Endothelial cell of umbilical vein (primary cell): ENCODE data around the gene PSMA7. TPM values are rescaled to one million over a fixed set of nuclear protein-coding genes. Genes with fewer than 3 reads are reported as not detected.

Source experiments
- BruUV-seq: library from RNA; stranded (reverse); fragments of 400-500 nt; replicated peaks from 2 replicates; lab custom pipeline; 2021; lab: Mats Ljungman, UMichigan
- CTCF ChIA-PET: fragments of 300-600, 350-600 bp; sonication (Branson Sonifier 250); formaldehyde crosslinking; loops from one replicate; lab custom pipeline; 2021; ENCODE audit warnings: antibody characterized with exemption, inconsistent platforms; lab: Charles Lee
- POLR2A ChIA-PET: fragments of 300-600, 350-600 bp; sonication (Branson Sonifier 250); formaldehyde crosslinking; loops from one replicate; lab custom pipeline; 2021; ENCODE audit warnings: antibody characterized with exemption, inconsistent platforms; lab: Charles Lee
- DNase-seq: peaks from one replicate; pipeline ENCODE4 v3.0.0-alpha.2; 2011; ENCODE audit warnings: low read depth, low spot score
- FAIRE-seq: peaks from 2 replicates; lab custom pipeline; 2011; peaks lifted over from hg19 to GRCh38; lab: Jason Lieb, UNC
- H2AFZ ChIP-seq: 2 replicates; pipeline ENCODE4 v1.6.0; 2012; ENCODE audit warnings: low read depth, low read length, control low read depth, inconsistent platforms
- H3K27ac ChIP-seq: 2 replicates; pipeline ENCODE4 v1.5.1; 2011; ENCODE audit warnings: low read depth, mild to moderate bottlenecking, control low read depth, low read length, moderate library complexity; ENCODE audit not compliant: insufficient read depth
- H3K27me3 ChIP-seq, 2 experiments: 2 replicates each; pipeline versions ENCODE4 v1.6.0 to v1.6.1; 2011; ENCODE audit warnings: low read length in 2 of 2, mixed read lengths in 1 of 2; ENCODE audit not compliant: control insufficient read depth in 2 of 2, insufficient read depth in 2 of 2
- H3K36me3 ChIP-seq, 2 experiments: 2 replicates in 1 of 2; 3 replicates in 1 of 2; pipeline ENCODE4 v1.5.1; 2011; ENCODE audit warnings: low read length in 2 of 2, mild to moderate bottlenecking in 1 of 2, moderate library complexity in 1 of 2; ENCODE audit not compliant: control insufficient read depth in 2 of 2, insufficient read depth in 2 of 2; ENCODE audit errors: extremely low read depth in 1 of 2
- H3K4me1 ChIP-seq: 3 replicates; pipeline ENCODE4 v1.5.1; 2011; ENCODE audit warnings: mild to moderate bottlenecking, low read length; ENCODE audit not compliant: control insufficient read depth, insufficient read depth; ENCODE audit errors: extremely low read depth
- H3K4me2 ChIP-seq: 2 replicates; pipeline ENCODE4 v1.6.1; 2011; ENCODE audit warnings: low read length, control low read depth, mixed read lengths; ENCODE audit not compliant: insufficient read depth
- H3K4me3 ChIP-seq, 3 experiments: fragments of 200-600 bp in 1 of 3; sonication (generic), shearing (Covaris generic) in 1 of 3; replicated peaks in 1 of 3; 2 replicates each; pipeline ENCODE4 v1.5.1; 2011 to 2016; ENCODE audit warnings: control low read depth in 3 of 3, low read length in 3 of 3, mild to moderate bottlenecking in 2 of 3, inconsistent platforms in 1 of 3, low read depth in 1 of 3, moderate library complexity in 1 of 3; ENCODE audit not compliant: insufficient read depth in 1 of 3
- H3K79me2 ChIP-seq: 2 replicates; pipeline ENCODE4 v1.6.0; 2012; ENCODE audit warnings: low read length, inconsistent platforms; ENCODE audit not compliant: control insufficient read depth, insufficient read depth
- H3K9ac ChIP-seq: replicated peaks from 2 replicates; pipeline ENCODE3; 2011; ENCODE audit warnings: low read length, control low read depth; ENCODE audit not compliant: insufficient read depth; ENCODE audit errors: extremely low read depth
- H3K9me1 ChIP-seq: replicated peaks from 3 replicates; pipeline ENCODE4 v1.6.0; 2011; ENCODE audit warnings: mild to moderate bottlenecking, low read length; ENCODE audit not compliant: control insufficient read depth, insufficient read depth; ENCODE audit errors: extremely low read depth
- H3K9me3 ChIP-seq: replicated peaks from 2 replicates; pipeline ENCODE4 v1.5.1; 2012; ENCODE audit warnings: low read length, inconsistent platforms; ENCODE audit not compliant: control insufficient read depth, insufficient read depth
- H4K20me1 ChIP-seq: replicated peaks from 2 replicates; pipeline ENCODE3; 2011; ENCODE audit warnings: mild to moderate bottlenecking, low read length; ENCODE audit not compliant: control insufficient read depth, insufficient read depth; ENCODE audit errors: extremely low read depth
- CTCF ChIP-seq, 2 donors: IDR thresholded peaks; 1 replicate in 1 of 2; 2 replicates in 1 of 2; pipeline ENCODE4 v1.5.1; 2011; ENCODE audit warnings: low read length in 2 of 2, mild to moderate bottlenecking in 2 of 2, moderate library complexity in 2 of 2, control low read depth in 1 of 2, inconsistent platforms in 1 of 2, low read depth in 1 of 2; ENCODE audit not compliant: insufficient read depth in 1 of 2; ENCODE audit errors: extremely low read depth in 1 of 2
- EZH2 ChIP-seq: IDR thresholded peaks from 2 replicates; pipeline ENCODE4 v1.6.1; 2012; ENCODE audit warnings: borderline replicate concordance, low read depth, mild to moderate bottlenecking, moderate library complexity, low read length, inconsistent platforms; ENCODE audit not compliant: severe bottlenecking
- GATA2 ChIP-seq: IDR thresholded peaks from 2 replicates; pipeline ENCODE4 v1.7.0; 2011; ENCODE audit warnings: low read depth, mild to moderate bottlenecking, moderate library complexity, mixed read lengths, low read length; ENCODE audit not compliant: insufficient read length, insufficient read depth
- JUN ChIP-seq: IDR thresholded peaks from 2 replicates; pipeline ENCODE4 v1.6.1; 2011; ENCODE audit warnings: borderline replicate concordance, low read depth; ENCODE audit not compliant: insufficient read length, insufficient read depth
- MAX ChIP-seq: IDR thresholded peaks from 2 replicates; pipeline ENCODE4 v1.6.1; 2011; ENCODE audit not compliant: insufficient read depth, insufficient read length
- MYC ChIP-seq: IDR thresholded peaks from one replicate; pipeline ENCODE4 v1.6.1; 2011; ENCODE audit warnings: mild to moderate bottlenecking, low read depth, low read length
- POLR2AphosphoS5 ChIP-seq: IDR thresholded peaks from 2 replicates; pipeline ENCODE4 v1.6.1; 2012; ENCODE audit warnings: low read depth, mild to moderate bottlenecking, control low read depth, low read length, moderate library complexity; ENCODE audit not compliant: insufficient read depth
- dilution Hi-C: fragments of 300-500 bp; cut with MboI; formaldehyde crosslinking; loops from one replicate; pipeline ENCODE4 v1.15.0; 2019; ENCODE audit warnings: low sequenced_read_pairs; ENCODE audit not compliant: extremely low pct_ligation_motif_present
- intact Hi-C: fragments of 100-400 bp; cut with micrococcal nuclease; formaldehyde crosslinking; loops from one replicate; pipeline ENCODE4 v1.10.0; 2022
- polyA plus RNA-seq, 4 experiments: library from polyadenylated mRNA; depleted of rRNA in 3 of 4; stranded (reverse) in 3 of 4; unstranded in 1 of 4; fragments of >200 nt; gene quantifications; 2 replicates each; pipeline versions ENCODE4 v1.2.1 to v1.2.3, GENCODE V29; 2011 to 2012; ENCODE audit warnings: missing spikeins in 1 of 4
- total RNA-seq: library from RNA; stranded (reverse); gene quantifications from 2 replicates; pipeline ENCODE4 v1.2.3, GENCODE V29; 2021

Gene PSMA7
- total and polyA plus RNA-seq, 2 donors (not counting 3 experiments of a cell fraction or from before 2014, with no cell fraction given): 393 to 826 TPM

GRCh38 chr20:62170536-62170935 lies 27.3 kb upstream of the PSMA7 start:
- BruUV-seq: no TSS peak
- Histone ChIP-seq H3K9me3 (no peaks in the 10 kb centered on the region), H3K4me3 (no peak overlapping the region), H3K27ac (no peak overlapping the region), H3K36me3 (peaks cover 2 to 25% of the 10 kb centered on the region in 2 experiments), H3K27me3 (no peaks in the 10 kb centered on the region), H3K79me2 (no peaks in the 10 kb centered on the region), H3K4me2 (no peak overlapping the region), H4K20me1 (no peaks in the 10 kb centered on the region), H3K9me1 (no peaks in the 10 kb centered on the region), H3K9ac (no peak overlapping the region), H2AFZ (no peak overlapping the region), H3K4me1 (no peaks in the 10 kb centered on the region)
- dilution Hi-C loops (no loop called here), intact Hi-C loops (no loop called here)
- no peak for TF ChIP-seq JUN
- no peak for TF ChIP-seq EZH2
- TF ChIP-seq GATA2: no peak
- TF ChIP-seq MAX: no peak
- TF ChIP-seq POLR2AphosphoS5: no peak
- TF ChIP-seq CTCF (IDR thresholded peaks at IDR 0.05; ENCODE audit: extremely low read depth in 1 of 2, insufficient read depth in 1 of 2, low read depth in 1 of 2, low read length in 2 of 2): no peak
- TF ChIP-seq MYC: no peak
- ChIA-PET POLR2A (no interaction called here), CTCF (interaction anchor here (0.5 kb wide), 1 partner anchor 144 kb away, joined by 3 read pairs; no protein-coding TSS in a partner anchor)
- DNase-seq (no peak), FAIRE-seq (no peak)
